Lower leg skin (tissue), 3 donors: ENCODE data around the gene SCN1B.

Experiments
- CTCF ChIP-seq, 3 donors: fragments of 450-650 bp; IDR thresholded peaks; one replicate each; pipeline ENCODE4 v1.5.1; 2016; ENCODE audit warnings: antibody characterized with exemption in 3 of 3, mild to moderate bottlenecking in 3 of 3, moderate library complexity in 2 of 3
- POLR2A ChIP-seq, 2 donors: fragments of 450-650 bp; IDR thresholded peaks; one replicate each; pipeline ENCODE4 v1.6.1; 2016 to 2017; ENCODE audit warnings: antibody characterized with exemption in 2 of 2, mild to moderate bottlenecking in 1 of 2, moderate library complexity in 1 of 2

- TF ChIP-seq CTCF (IDR thresholded peaks at IDR 0.05) (no peak), POLR2A (IDR thresholded peaks at IDR 0.05) (no peak)
Observed at GRCh38 chr19:34988119-34988518, 42.2 kb upstream of the SCN1B start.
